OCI-LY7 (cell line): ENCODE measurements around the gene ZBTB20.

ENCODE experiments used
- CTCF ChIP-seq: fragments of 200-600 bp; sonication (generic); conservative IDR thresholded peaks from 2 replicates; pipeline ENCODE4 v1.5.1; 2014; ENCODE audit warnings: mild to moderate bottlenecking, antibody characterized with exemption, low read length, moderate library complexity, mixed read lengths
- EZH2phosphoT487 ChIP-seq: fragments of 200-600 bp; sonication (generic); IDR thresholded peaks from 2 replicates; pipeline ENCODE4 v1.6.1; 2018; ENCODE audit warnings: low read depth, borderline replicate concordance, mild to moderate bottlenecking, mixed run types, antibody characterized with exemption, low read length, moderate library complexity, mixed read lengths

- TF ChIP-seq CTCF (no peak), EZH2phosphoT487 (no peak)
Measured at GRCh38 chr3:114896978-114897377, 250.1 kb downstream of the ZBTB20 start.
